OCI-LY7 (cell line): ENCODE data around the gene LRP5. TPM values are rescaled to one million over a fixed set of nuclear protein-coding genes. Genes with fewer than 3 reads are reported as not detected.

Experiments used
- BruUV-seq: library from RNA; stranded (reverse); fragments of 400-500 nt; replicated peaks from 2 replicates; lab custom pipeline; 2021; lab: Mats Ljungman, UMichigan
- CTCF ChIA-PET: fragments of 300-600 bp; sonication (Branson Sonifier 250); formaldehyde crosslinking; loops from one replicate; lab custom pipeline; 2022; ENCODE audit warnings: antibody characterized with exemption; ENCODE audit not compliant: unreplicated experiment; lab: Charles Lee
- POLR2A ChIA-PET: fragments of 300-600 bp; sonication (Branson Sonifier 250); formaldehyde crosslinking; loops from one replicate; lab custom pipeline; 2022; ENCODE audit warnings: antibody characterized with exemption; lab: Charles Lee
- DNase-seq: peaks from one replicate; pipeline ENCODE4 v3.0.0-alpha.2; 2015; ENCODE audit warnings: low spot score
- H2AFZ ChIP-seq: fragments of 200-600 bp; sonication (generic), shearing (Covaris generic); 2 replicates; pipeline ENCODE4 v1.6.1; 2014; ENCODE audit warnings: mild to moderate bottlenecking, antibody characterized with exemption, low read length, moderate library complexity
- H3K27ac ChIP-seq: fragments of 200-600 bp; sonication (generic); 2 replicates; pipeline ENCODE4 v1.5.1; 2014; ENCODE audit warnings: mixed run types, low read depth, mild to moderate bottlenecking, moderate library complexity, low read length, inconsistent platforms; ENCODE audit not compliant: poor library complexity, severe bottlenecking
- H3K36me3 ChIP-seq: fragments of 200-600 bp; sonication (generic); 2 replicates; pipeline ENCODE4 v1.6.1; 2014; ENCODE audit warnings: mild to moderate bottlenecking, antibody characterized with exemption, low read length, moderate library complexity, mixed read lengths; ENCODE audit not compliant: insufficient read depth
- H3K4me1 ChIP-seq: fragments of 200-600 bp; sonication (generic); 2 replicates; pipeline ENCODE4 v1.5.1; 2014; ENCODE audit warnings: mild to moderate bottlenecking, low read length; ENCODE audit not compliant: insufficient read depth, poor library complexity, severe bottlenecking
- H3K4me2 ChIP-seq: fragments of 200-600 bp; sonication (generic); 2 replicates; pipeline ENCODE4 v1.6.1; 2014; ENCODE audit warnings: mild to moderate bottlenecking, low read length
- H3K4me3 ChIP-seq: fragments of 200-600 bp; sonication (generic); 2 replicates; pipeline ENCODE4 v1.5.1; 2014; ENCODE audit warnings: mild to moderate bottlenecking, low read depth, low read length; ENCODE audit not compliant: poor library complexity, severe bottlenecking
- H3K79me2 ChIP-seq: fragments of 200-600 bp; sonication (generic); 2 replicates; pipeline ENCODE4 v1.6.1; 2016; ENCODE audit warnings: low read depth, mild to moderate bottlenecking, low read length, moderate library complexity, mixed read lengths; ENCODE audit not compliant: insufficient read depth
- H3K9me2 ChIP-seq: fragments of 200-600 bp; sonication (generic); 2 replicates; pipeline ENCODE4 v1.6.1; 2016; ENCODE audit warnings: mild to moderate bottlenecking, low read length, mixed read lengths; ENCODE audit not compliant: insufficient read depth
- H3K9me3 ChIP-seq: fragments of 200-600 bp; sonication (generic); 2 replicates; pipeline ENCODE4 v1.6.1; 2014; ENCODE audit warnings: mild to moderate bottlenecking, mixed run types, low read length, mixed read lengths
- H4K20me1 ChIP-seq: fragments of 200-600 bp; sonication (generic); 2 replicates; pipeline ENCODE4 v1.6.1; 2014; ENCODE audit warnings: mild to moderate bottlenecking, antibody characterized with exemption, low read length, moderate library complexity, mixed read lengths; ENCODE audit not compliant: insufficient read depth
- EZH2phosphoT487 ChIP-seq: fragments of 200-600 bp; sonication (generic); IDR thresholded peaks from 2 replicates; pipeline ENCODE4 v1.6.1; 2018; ENCODE audit warnings: low read depth, borderline replicate concordance, mild to moderate bottlenecking, mixed run types, antibody characterized with exemption, low read length, moderate library complexity, mixed read lengths
- intact Hi-C: fragments of 100-400 bp; cut with micrococcal nuclease; formaldehyde crosslinking; loops from one replicate; pipeline ENCODE4 v1.10.0; 2022; ENCODE audit not compliant: unreplicated experiment
- total RNA-seq, 2 experiments: library from RNA; depleted of rRNA in 1 of 2; stranded (reverse); fragments of >200 nt in 1 of 2; shearing (Covaris generic) in 1 of 2; gene quantifications; 2 replicates each; pipeline ENCODE4 v1.2.3, GENCODE V29; 2014 to 2022
- TF ChIP-seq, protein P1 (sequence below): fragments of 200-600 bp; sonication (generic); conservative IDR thresholded peaks from 2 replicates; pipeline ENCODE4 v1.5.1; 2014; ENCODE audit warnings: mild to moderate bottlenecking, antibody characterized with exemption, low read length, moderate library complexity, mixed read lengths

The LRP5 gene
- total RNA-seq, 2 experiments from 2014 or later, result 0.60 TPM; not detected in 1

- H3K4me3 ChIP-seq, result no peak overlapping the region
- CTCF ChIA-PET, result interaction anchor here (1.2 kb wide), 1 partner anchor 42 kb away, joined by 5 read pairs; no protein-coding TSS in a partner anchor
- no peaks in the 10 kb centered on the region for H3K36me3 ChIP-seq
- H4K20me1 ChIP-seq, result no peaks in the 10 kb centered on the region
- no peak for DNase-seq
- no peak overlapping the region for H3K4me2 ChIP-seq
- no peak overlapping the region for H2AFZ ChIP-seq
- POLR2A ChIA-PET, result no interaction called here
- no peaks in the 10 kb centered on the region for H3K9me2 ChIP-seq
- intact Hi-C loops, result loop anchor here (1.0 to 5.0 kb wide), 3 partner anchors 88 to 177 kb away; no protein-coding TSS in a partner anchor
- TF ChIP-seq EZH2phosphoT487, result no peak
- TF ChIP-seq, protein P1, sequence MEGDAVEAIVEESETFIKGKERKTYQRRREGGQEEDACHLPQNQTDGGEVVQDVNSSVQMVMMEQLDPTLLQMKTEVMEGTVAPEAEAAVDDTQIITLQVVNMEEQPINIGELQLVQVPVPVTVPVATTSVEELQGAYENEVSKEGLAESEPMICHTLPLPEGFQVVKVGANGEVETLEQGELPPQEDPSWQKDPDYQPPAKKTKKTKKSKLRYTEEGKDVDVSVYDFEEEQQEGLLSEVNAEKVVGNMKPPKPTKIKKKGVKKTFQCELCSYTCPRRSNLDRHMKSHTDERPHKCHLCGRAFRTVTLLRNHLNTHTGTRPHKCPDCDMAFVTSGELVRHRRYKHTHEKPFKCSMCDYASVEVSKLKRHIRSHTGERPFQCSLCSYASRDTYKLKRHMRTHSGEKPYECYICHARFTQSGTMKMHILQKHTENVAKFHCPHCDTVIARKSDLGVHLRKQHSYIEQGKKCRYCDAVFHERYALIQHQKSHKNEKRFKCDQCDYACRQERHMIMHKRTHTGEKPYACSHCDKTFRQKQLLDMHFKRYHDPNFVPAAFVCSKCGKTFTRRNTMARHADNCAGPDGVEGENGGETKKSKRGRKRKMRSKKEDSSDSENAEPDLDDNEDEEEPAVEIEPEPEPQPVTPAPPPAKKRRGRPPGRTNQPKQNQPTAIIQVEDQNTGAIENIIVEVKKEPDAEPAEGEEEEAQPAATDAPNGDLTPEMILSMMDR, result no peak
- no TSS peak for BruUV-seq
- H3K9me3 ChIP-seq, result no peaks in the 10 kb centered on the region
- H3K79me2 ChIP-seq, result no peaks in the 10 kb centered on the region
- H3K27ac ChIP-seq, result no peak overlapping the region
- peaks cover 19% of the 10 kb centered on the region for H3K4me1 ChIP-seq
Measured at GRCh38 chr11:68384530-68385081, 72.2 kb downstream of the LRP5 start.

DNA sequence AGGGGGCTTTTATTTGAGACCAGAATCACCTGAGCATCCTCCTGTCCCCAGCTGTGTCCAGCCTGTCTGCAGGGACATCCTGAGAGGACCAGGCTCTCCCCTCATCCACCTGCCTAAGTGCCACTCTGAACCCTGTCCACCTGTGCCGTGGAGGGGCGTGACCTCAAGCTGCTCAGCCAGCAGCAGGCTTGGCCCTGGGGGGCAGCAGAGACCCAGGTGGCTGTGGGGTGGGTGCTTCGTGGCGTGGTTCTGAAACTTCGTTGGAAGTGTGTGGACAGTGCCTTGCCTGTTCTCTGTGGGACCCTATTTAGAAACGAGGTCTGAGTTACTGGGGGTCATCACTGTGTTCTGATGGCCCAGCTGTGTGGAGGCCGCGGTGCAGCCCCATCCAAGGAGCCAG, 72.7 kb downstream of the LRP5 start:
- intact Hi-C loops, result loop anchor here (2.0 kb wide), 1 partner anchor 88 kb away; no protein-coding TSS in a partner anchor
- no peaks in the 10 kb centered on the region for H3K79me2 ChIP-seq
- TF ChIP-seq, protein P1, result no peak
- no peak for TF ChIP-seq EZH2phosphoT487

DNA sequence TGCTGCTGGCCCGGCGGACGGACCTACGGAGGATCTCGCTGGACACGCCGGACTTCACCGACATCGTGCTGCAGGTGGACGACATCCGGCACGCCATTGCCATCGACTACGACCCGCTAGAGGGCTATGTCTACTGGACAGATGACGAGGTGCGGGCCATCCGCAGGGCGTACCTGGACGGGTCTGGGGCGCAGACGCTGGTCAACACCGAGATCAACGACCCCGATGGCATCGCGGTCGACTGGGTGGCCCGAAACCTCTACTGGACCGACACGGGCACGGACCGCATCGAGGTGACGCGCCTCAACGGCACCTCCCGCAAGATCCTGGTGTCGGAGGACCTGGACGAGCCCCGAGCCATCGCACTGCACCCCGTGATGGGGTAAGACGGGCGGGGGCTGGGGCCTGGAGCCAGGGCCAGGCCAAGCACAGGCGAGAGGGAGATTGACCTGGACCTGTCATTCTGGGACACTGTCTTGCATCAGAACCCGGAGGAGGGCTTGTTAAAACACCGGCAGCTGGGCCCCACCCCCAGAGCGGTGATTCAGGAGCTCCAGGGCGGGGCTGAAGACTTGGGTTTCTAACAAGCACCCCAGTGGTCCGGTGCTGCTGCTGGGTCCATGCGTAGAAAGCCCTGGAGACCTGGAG, 74.1 kb downstream of the LRP5 start:
- Histone ChIP-seq H3K4me1 (peaks cover under 1% of the 10 kb centered on the region), H3K79me2 (no peaks in the 10 kb centered on the region), H3K4me2 (no peak overlapping the region), H3K27ac (no peak overlapping the region), H3K4me3 (no peak overlapping the region), H3K9me3 (no peaks in the 10 kb centered on the region), H3K9me2 (no peaks in the 10 kb centered on the region), H4K20me1 (no peaks in the 10 kb centered on the region), H2AFZ (no peak overlapping the region), H3K36me3 (no peaks in the 10 kb centered on the region)
- no peak for DNase-seq
- TF ChIP-seq, protein P1, result no peak
- no peak for TF ChIP-seq EZH2phosphoT487
- ChIA-PET CTCF (no interaction called here), POLR2A (no interaction called here)
- intact Hi-C loops, result no loop called here
- no TSS peak for BruUV-seq

More for the DNA sequence above, 72.7 kb downstream of the LRP5 start:
- H3K36me3 ChIP-seq, result no peaks in the 10 kb centered on the region
- no peak overlapping the region for H3K27ac ChIP-seq
- no peaks in the 10 kb centered on the region for H3K9me3 ChIP-seq
- H3K9me2 ChIP-seq, result no peaks in the 10 kb centered on the region
- no peak for DNase-seq
- H4K20me1 ChIP-seq, result no peaks in the 10 kb centered on the region
- BruUV-seq, result no TSS peak
- POLR2A ChIA-PET, result no interaction called here
- CTCF ChIA-PET, result interaction anchor here (1.2 kb wide), 1 partner anchor 43 kb away, joined by 5 read pairs; no protein-coding TSS in a partner anchor
- no peak overlapping the region for H3K4me3 ChIP-seq
- H3K4me1 ChIP-seq, result peaks cover 14% of the 10 kb centered on the region
- H3K4me2 ChIP-seq, result no peak overlapping the region
- no peak overlapping the region for H2AFZ ChIP-seq
